NCI-H345 treated with DMSO at 0.1 percent for 48 hours (cell line): ENCODE results near the gene JPT2.
"Not testable (repeated sequence)": the region's sequence is repeated elsewhere in the genome, so short reads cannot be mapped to it uniquely, and the experiment has no call there.

Experiments
- DNase-seq: peaks from one replicate; lab custom pipeline; 2025; ENCODE audit not compliant: unreplicated experiment; lab: John Stamatoyannopoulos, UW

JPT2 gene

GRCh38 chr16:1673424-1674151 is 4.5 kb upstream of the JPT2 start:
- no peak for DNase-seq

- DNase-seq: no peak
Observed at GRCh38 chr16:1674306-1674705, 3.8 kb upstream of the JPT2 start.

- no peak for DNase-seq
Observed at GRCh38 chr16:1674751-1675664, 3.1 kb upstream of the JPT2 start.

- no peak for DNase-seq
Observed at GRCh38 chr16:1676661-1677060, 1.4 kb upstream of the JPT2 start.

DNA sequence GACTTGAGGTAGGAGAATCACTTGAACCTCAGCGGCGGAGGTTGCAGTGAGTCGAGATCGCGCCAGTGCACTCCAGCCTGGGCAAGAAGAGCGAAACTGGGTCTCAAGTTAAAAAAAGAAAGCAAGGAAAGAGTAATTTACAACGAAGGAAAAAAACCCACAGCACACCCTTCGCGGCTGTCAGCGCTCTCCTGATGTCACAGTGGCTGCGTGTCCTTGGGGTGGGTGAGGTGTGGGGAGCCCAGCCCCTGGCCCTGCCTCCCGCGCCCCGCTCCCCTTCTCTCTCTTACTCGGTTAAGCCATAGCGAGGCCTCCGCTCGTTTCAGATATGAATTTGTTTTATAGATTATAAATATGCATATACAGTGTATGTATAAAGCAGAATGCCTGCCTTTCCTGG is 740 bp upstream of the JPT2 start:
- no peak for DNase-seq

DNA sequence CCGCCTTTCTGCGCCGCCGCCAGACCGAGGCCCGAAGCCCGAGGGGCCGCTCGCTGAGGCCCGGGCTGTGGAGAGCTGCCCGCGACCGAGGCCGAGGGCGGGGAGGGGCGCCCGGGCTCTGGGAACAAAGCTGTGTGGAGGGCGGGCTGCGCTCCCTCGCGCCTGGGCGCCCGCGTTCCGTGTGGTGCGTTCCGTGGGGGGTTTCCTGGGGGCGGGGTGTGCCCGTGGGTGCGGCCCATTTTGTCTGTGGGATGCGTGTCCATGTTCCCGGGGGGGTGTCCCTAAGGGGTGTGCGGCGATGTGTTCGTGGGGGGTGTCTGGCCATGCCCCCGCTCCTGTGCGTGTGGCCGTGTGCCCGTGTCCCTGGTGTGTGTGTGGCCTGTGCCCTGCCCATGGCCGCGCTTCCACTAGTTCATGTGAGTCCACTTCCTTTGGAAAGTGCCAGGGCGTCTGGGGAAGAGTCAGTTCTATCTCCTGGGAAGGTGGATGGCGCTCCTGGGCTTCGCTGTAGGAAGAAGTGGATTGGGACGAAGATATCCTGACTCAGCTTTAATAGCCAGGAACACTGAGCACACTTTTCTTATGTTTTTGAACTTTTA is 520 bp downstream of the JPT2 start:
- DNase-seq: no peak

GRCh38 chr16:1680361-1680760 is 2.3 kb downstream of the JPT2 start:
- DNase-seq: no peak

GRCh38 chr16:1681032-1681431 is 3.0 kb downstream of the JPT2 start:
- no peak for DNase-seq

GRCh38 chr16:1687427-1688316 is 9.6 kb downstream of the JPT2 start:
- DNase-seq: no peak

DNA sequence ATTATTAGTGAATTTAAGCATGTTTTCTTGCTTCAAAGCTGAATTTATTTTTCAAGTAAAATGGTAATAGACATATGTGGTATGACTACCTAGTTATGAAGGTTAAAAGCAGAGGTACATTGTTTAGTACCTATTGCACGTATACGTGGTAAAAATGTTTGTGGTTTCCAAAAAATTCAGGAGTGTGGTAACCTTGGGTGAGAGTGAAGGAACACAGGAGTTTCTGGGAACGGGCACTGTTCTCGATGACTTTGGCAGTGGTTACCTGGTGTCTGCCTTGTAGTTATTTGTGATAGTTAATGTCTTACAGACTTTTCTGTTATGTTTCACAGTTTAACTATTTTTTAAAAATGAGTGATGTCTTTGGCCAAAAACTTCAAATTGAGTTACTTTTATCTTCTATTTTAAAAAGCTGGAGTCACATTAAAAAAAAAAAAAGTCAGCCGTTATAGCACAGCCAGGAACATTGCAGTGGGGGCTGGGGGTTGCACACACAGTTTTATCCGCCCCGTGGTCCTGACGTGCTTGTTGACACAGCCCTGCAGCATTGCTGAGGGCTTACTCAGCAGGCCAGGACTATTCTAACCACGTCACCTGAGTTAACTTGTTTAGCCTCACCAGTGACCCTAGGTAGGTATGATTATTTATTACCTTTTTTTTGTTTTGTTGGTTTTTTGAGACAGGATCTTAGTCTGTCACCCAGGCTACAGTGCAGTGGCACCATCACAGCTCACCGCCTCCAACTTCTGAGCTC is 10.9 kb downstream of the JPT2 start:
- no peak for DNase-seq

- DNase-seq: no peak
Observed at GRCh38 chr16:1689853-1690252, 11.8 kb downstream of the JPT2 start.

GRCh38 chr16:1690810-1691209 is 12.7 kb downstream of the JPT2 start:
- DNase-seq: no peak

- no peak for DNase-seq
Observed at GRCh38 chr16:1691276-1691675, 13.2 kb downstream of the JPT2 start.

- no peak for DNase-seq
Observed at GRCh38 chr16:1691956-1692355, 13.9 kb downstream of the JPT2 start.

- no peak for DNase-seq
Observed at GRCh38 chr16:1696863-1697262, 18.8 kb downstream of the JPT2 start.

GRCh38 chr16:1698680-1699079 is 20.6 kb downstream of the JPT2 start:
- no peak for DNase-seq

DNA sequence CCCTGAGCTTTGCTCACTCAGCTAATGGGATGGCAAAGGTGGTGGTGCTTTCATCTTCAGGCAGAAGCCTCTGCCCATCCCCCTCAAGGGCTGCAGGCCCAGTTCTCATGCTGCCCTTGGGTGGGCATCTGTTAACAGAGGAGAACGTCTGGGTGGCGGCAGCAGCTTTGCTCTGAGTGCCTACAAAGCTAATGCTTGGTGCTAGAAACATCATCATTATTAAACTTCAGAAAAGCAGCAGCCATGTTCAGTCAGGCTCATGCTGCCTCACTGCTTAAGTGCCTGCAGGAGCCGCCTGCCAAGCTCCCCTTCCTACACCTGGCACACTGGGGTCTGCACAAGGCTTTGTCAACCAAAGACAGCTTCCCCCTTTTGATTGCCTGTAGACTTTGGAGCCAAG is 22.2 kb downstream of the JPT2 start:
- no peak for DNase-seq

- no peak for DNase-seq
Observed at GRCh38 chr16:1701216-1701878, 23.3 kb downstream of the JPT2 start.

- DNase-seq: not testable (repeated sequence)
Observed at GRCh38 chr16:1705324-1705687, 27.2 kb downstream of the JPT2 start.
